Neural cell (in vitro differentiated cells): ENCODE measurements around the gene POMT2. TPM values are rescaled to one million over a fixed set of nuclear protein-coding genes. Genes with fewer than 3 reads are reported as not detected.

Experiments
- H2AFZ ChIP-seq: fragments of 200-600, 300-800 bp; sonication (generic), shearing (Covaris generic); 2 replicates; pipeline ENCODE4 v1.6.0; 2014; ENCODE audit warnings: low read depth, mild to moderate bottlenecking, antibody characterized with exemption, low read length, moderate library complexity
- H3F3A ChIP-seq: fragments of 200-600 bp; shearing (Covaris generic); 2 replicates; pipeline ENCODE4 v1.6.1; 2016; ENCODE audit warnings: mild to moderate bottlenecking, moderate library complexity, mixed read lengths, antibody characterized with exemption, low read length; ENCODE audit not compliant: insufficient read depth, poor library complexity, severe bottlenecking
- H3K27ac ChIP-seq: fragments of 200-600, 300-800 bp; sonication (generic), shearing (Covaris generic); 2 replicates; pipeline ENCODE4 v1.5.1; 2014; ENCODE audit warnings: mild to moderate bottlenecking, low read length, moderate library complexity
- H3K27me3 ChIP-seq: fragments of 300-800, 200-600 bp; sonication (generic), shearing (Covaris generic); 2 replicates; pipeline ENCODE4 v1.6.0; 2014; ENCODE audit warnings: mild to moderate bottlenecking, low read depth, low read length, moderate library complexity; ENCODE audit not compliant: insufficient read depth
- H3K36me3 ChIP-seq: fragments of 300-800, 200-600 bp; sonication (generic), shearing (Covaris generic); 2 replicates; pipeline ENCODE4 v1.5.1; 2014; ENCODE audit warnings: mild to moderate bottlenecking, antibody characterized with exemption, low read length, moderate library complexity; ENCODE audit not compliant: insufficient read depth
- H3K4me2 ChIP-seq: fragments of 300-800, 200-600 bp; sonication (generic), shearing (Covaris generic); 2 replicates; pipeline ENCODE4 v1.6.0; 2014; ENCODE audit warnings: mild to moderate bottlenecking, low read length
- H3K4me3 ChIP-seq: fragments of 300-800, 200-600 bp; sonication (generic), shearing (Covaris generic); 2 replicates; pipeline ENCODE4 v1.5.1; 2014; ENCODE audit warnings: mild to moderate bottlenecking, low read length, moderate library complexity
- H3K79me2 ChIP-seq: fragments of 200-600 bp; shearing (Covaris generic); replicated peaks from 2 replicates; pipeline ENCODE4 v1.6.0; 2014; ENCODE audit warnings: mild to moderate bottlenecking, low read length, moderate library complexity; ENCODE audit not compliant: insufficient read depth
- H3K9ac ChIP-seq: fragments of 300-800, 200-600 bp; sonication (generic), shearing (Covaris generic); 2 replicates; pipeline ENCODE4 v1.6.1; 2016; ENCODE audit warnings: mild to moderate bottlenecking, low read length, mixed read lengths
- H3K9me2 ChIP-seq: fragments of 200-600 bp; shearing (Covaris generic); 2 replicates; pipeline ENCODE4 v1.6.1; 2016; ENCODE audit warnings: mild to moderate bottlenecking, low read length, mixed read lengths; ENCODE audit not compliant: insufficient read depth
- H3K9me3 ChIP-seq: fragments of 200-600, 300-800 bp; sonication (generic), shearing (Covaris generic); 2 replicates; pipeline ENCODE4 v1.6.1; 2016; ENCODE audit warnings: mild to moderate bottlenecking, mixed run types, low read length, moderate library complexity, mixed read lengths
- H4K20me1 ChIP-seq: fragments of 200-600 bp; shearing (Covaris generic); 2 replicates; pipeline ENCODE4 v1.6.1; 2016; ENCODE audit warnings: mild to moderate bottlenecking, mixed run types; ENCODE audit not compliant: insufficient read depth
- EP300 ChIP-seq: fragments of 450-650 bp; conservative IDR thresholded peaks from 2 replicates; pipeline ENCODE4 v1.6.1; 2014; ENCODE audit warnings: antibody characterized with exemption, mild to moderate bottlenecking, moderate library complexity; ENCODE audit not compliant: poor library complexity, severe bottlenecking
- EZH2 ChIP-seq: fragments of 200-600, 300-800 bp; shearing (Covaris generic), sonication (generic); IDR thresholded peaks from 2 replicates; pipeline ENCODE4 v1.6.1; 2014; ENCODE audit warnings: antibody characterized with exemption, low read length, borderline replicate concordance, mild to moderate bottlenecking; ENCODE audit not compliant: insufficient read depth, poor library complexity, severe bottlenecking
- MXI1 ChIP-seq: fragments of 450-650 bp; conservative IDR thresholded peaks from 2 replicates; pipeline ENCODE4 v1.6.1; 2014; ENCODE audit warnings: antibody characterized with exemption, mild to moderate bottlenecking; ENCODE audit not compliant: poor library complexity, severe bottlenecking
- POLR2AphosphoS5 ChIP-seq: IDR thresholded peaks from 2 replicates; pipeline ENCODE4 v1.6.1; 2012
- RAD21 ChIP-seq: fragments of 450-650 bp; conservative IDR thresholded peaks from 2 replicates; pipeline ENCODE4 v1.6.1; 2014; ENCODE audit warnings: antibody characterized with exemption, mild to moderate bottlenecking, moderate library complexity
- SMC3 ChIP-seq: fragments of 450-650 bp; conservative IDR thresholded peaks from 2 replicates; pipeline ENCODE4 v1.6.1; 2014; ENCODE audit warnings: antibody characterized with exemption, mild to moderate bottlenecking, moderate library complexity; ENCODE audit not compliant: poor library complexity
- TAF1 ChIP-seq: IDR thresholded peaks from 2 replicates; pipeline ENCODE4 v1.6.1; 2012; ENCODE audit warnings: low read depth
- polyA plus RNA-seq: library from polyadenylated mRNA; depleted of rRNA; stranded (reverse); fragments of >200 nt; gene quantifications from 2 replicates; pipeline ENCODE4 v1.2.3, GENCODE V29; 2014
- TF ChIP-seq, protein P1 (sequence below): IDR thresholded peaks from 2 replicates; pipeline ENCODE4 v1.6.1; 2012; ENCODE audit warnings: borderline replicate concordance
- TF ChIP-seq, protein P2 (sequence below): fragments of 450-650 bp; IDR thresholded peaks from 2 replicates; pipeline ENCODE4 v1.5.1; 2014; ENCODE audit warnings: antibody characterized with exemption, mild to moderate bottlenecking, moderate library complexity; ENCODE audit not compliant: poor library complexity, severe bottlenecking

POMT2 gene
- polyA plus RNA-seq, 1 donor from 2014 or later, result 9.6 TPM

DNA sequence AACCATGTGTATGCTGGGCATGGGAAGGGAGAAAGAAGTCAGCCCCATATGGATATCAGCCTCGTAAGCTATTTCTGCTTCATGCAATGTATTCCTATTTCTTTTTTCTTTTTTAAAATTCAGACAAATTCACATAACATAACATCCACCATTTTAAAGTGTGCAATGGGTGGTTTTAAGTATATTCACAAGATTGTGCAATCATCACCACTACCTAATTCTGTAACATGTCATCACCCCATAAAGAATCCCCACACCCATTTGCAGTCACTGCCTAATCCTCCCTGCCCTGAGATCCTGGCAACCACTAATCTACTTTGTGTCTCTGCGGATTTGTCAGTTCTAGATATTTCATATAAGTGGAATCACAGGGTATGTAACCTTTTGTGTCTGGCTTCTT is 9.5 kb downstream of the POMT2 start:
- no peaks in the 10 kb centered on the region for H3F3A ChIP-seq
- no peaks in the 10 kb centered on the region for H3K9me2 ChIP-seq
- no peak overlapping the region for H3K4me2 ChIP-seq
- TF ChIP-seq EZH2, result no peak
- no peaks in the 10 kb centered on the region for H3K9me3 ChIP-seq
- no peak overlapping the region for H2AFZ ChIP-seq
- no peaks in the 10 kb centered on the region for H3K79me2 ChIP-seq
- no peak overlapping the region for H3K4me3 ChIP-seq
- no peaks in the 10 kb centered on the region for H3K27me3 ChIP-seq
- H3K9ac ChIP-seq, result no peak overlapping the region
- H3K36me3 ChIP-seq, result no peaks in the 10 kb centered on the region
- no peaks in the 10 kb centered on the region for H4K20me1 ChIP-seq
- H3K27ac ChIP-seq, result no peak overlapping the region

DNA sequence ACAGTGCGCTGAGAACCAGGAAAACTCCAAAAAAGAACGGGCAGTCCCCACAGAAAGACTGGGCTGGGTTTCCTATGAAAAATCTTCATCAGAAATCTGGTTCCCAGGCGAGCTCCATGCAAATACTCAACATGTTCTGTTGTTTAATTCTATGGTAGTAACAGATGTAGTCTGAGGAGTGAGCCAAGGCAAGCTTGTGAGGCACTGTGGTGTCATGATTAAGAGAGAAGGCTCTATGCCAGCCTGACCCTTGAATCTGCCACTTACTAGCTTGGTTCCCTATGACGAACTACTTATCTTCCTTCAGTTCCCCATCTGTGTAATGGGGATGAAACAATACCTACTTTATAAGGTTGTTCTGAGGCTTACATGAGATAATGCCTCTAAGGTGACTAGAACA is 10.7 kb downstream of the POMT2 start:
- TF ChIP-seq POLR2AphosphoS5, result no peak
- no peak for TF ChIP-seq SMC3
- TF ChIP-seq, protein P1, sequence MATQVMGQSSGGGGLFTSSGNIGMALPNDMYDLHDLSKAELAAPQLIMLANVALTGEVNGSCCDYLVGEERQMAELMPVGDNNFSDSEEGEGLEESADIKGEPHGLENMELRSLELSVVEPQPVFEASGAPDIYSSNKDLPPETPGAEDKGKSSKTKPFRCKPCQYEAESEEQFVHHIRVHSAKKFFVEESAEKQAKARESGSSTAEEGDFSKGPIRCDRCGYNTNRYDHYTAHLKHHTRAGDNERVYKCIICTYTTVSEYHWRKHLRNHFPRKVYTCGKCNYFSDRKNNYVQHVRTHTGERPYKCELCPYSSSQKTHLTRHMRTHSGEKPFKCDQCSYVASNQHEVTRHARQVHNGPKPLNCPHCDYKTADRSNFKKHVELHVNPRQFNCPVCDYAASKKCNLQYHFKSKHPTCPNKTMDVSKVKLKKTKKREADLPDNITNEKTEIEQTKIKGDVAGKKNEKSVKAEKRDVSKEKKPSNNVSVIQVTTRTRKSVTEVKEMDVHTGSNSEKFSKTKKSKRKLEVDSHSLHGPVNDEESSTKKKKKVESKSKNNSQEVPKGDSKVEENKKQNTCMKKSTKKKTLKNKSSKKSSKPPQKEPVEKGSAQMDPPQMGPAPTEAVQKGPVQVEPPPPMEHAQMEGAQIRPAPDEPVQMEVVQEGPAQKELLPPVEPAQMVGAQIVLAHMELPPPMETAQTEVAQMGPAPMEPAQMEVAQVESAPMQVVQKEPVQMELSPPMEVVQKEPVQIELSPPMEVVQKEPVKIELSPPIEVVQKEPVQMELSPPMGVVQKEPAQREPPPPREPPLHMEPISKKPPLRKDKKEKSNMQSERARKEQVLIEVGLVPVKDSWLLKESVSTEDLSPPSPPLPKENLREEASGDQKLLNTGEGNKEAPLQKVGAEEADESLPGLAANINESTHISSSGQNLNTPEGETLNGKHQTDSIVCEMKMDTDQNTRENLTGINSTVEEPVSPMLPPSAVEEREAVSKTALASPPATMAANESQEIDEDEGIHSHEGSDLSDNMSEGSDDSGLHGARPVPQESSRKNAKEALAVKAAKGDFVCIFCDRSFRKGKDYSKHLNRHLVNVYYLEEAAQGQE, result no peak
- TF ChIP-seq, protein P2, sequence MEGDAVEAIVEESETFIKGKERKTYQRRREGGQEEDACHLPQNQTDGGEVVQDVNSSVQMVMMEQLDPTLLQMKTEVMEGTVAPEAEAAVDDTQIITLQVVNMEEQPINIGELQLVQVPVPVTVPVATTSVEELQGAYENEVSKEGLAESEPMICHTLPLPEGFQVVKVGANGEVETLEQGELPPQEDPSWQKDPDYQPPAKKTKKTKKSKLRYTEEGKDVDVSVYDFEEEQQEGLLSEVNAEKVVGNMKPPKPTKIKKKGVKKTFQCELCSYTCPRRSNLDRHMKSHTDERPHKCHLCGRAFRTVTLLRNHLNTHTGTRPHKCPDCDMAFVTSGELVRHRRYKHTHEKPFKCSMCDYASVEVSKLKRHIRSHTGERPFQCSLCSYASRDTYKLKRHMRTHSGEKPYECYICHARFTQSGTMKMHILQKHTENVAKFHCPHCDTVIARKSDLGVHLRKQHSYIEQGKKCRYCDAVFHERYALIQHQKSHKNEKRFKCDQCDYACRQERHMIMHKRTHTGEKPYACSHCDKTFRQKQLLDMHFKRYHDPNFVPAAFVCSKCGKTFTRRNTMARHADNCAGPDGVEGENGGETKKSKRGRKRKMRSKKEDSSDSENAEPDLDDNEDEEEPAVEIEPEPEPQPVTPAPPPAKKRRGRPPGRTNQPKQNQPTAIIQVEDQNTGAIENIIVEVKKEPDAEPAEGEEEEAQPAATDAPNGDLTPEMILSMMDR, result no peak
- TF ChIP-seq MXI1, result no peak
- TF ChIP-seq EZH2, result no peak
- no peak for TF ChIP-seq RAD21
- no peak for TF ChIP-seq EP300
- TF ChIP-seq TAF1, result no peak
- Histone ChIP-seq H3F3A (no peaks in the 10 kb centered on the region), H2AFZ (no peak overlapping the region), H3K9ac (no peak overlapping the region), H3K9me2 (no peaks in the 10 kb centered on the region), H3K36me3 (no peaks in the 10 kb centered on the region), H3K27me3 (no peaks in the 10 kb centered on the region), H3K79me2 (no peaks in the 10 kb centered on the region), H3K27ac (no peak overlapping the region), H3K4me3 (no peak overlapping the region), H3K9me3 (no peaks in the 10 kb centered on the region), H3K4me2 (no peak overlapping the region), H4K20me1 (no peaks in the 10 kb centered on the region)

DNA sequence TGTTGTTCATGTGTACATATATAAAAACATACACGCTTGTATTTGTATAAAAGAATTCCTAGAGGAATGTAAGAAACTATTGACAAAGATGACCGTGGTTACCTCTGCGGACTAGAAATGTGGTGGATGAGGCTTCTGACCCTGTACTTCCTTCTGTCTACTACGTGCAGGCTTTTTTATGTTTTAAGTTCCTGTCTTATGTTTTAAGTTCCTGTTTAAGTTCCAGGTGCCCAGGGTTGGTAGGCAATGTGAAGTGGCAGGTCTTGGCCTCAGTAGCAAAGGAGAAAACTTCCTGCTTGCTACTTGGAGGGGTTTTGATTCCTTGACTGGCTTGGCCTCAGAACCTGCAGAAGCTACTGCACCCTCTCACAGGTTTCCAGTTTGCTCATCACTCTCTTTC is 11.6 kb downstream of the POMT2 start:
- H3K9ac ChIP-seq, result no peak overlapping the region
- no peaks in the 10 kb centered on the region for H3K27me3 ChIP-seq
- no peak overlapping the region for H3K4me3 ChIP-seq
- H3K79me2 ChIP-seq, result no peaks in the 10 kb centered on the region
- H4K20me1 ChIP-seq, result no peaks in the 10 kb centered on the region
- H3K9me2 ChIP-seq, result no peaks in the 10 kb centered on the region
- H3K27ac ChIP-seq, result no peak overlapping the region
- H3K9me3 ChIP-seq, result no peaks in the 10 kb centered on the region
- H3K4me2 ChIP-seq, result no peak overlapping the region
- H3F3A ChIP-seq, result no peaks in the 10 kb centered on the region
- no peak for TF ChIP-seq MXI1
- no peak for TF ChIP-seq EZH2
- TF ChIP-seq, protein P2, result no peak
- no peak for TF ChIP-seq POLR2AphosphoS5
- TF ChIP-seq, protein P1, result no peak
- no peak for TF ChIP-seq SMC3
- no peak for TF ChIP-seq TAF1
- TF ChIP-seq RAD21, result no peak
- TF ChIP-seq EP300, result no peak
- H3K36me3 ChIP-seq, result no peaks in the 10 kb centered on the region
- H2AFZ ChIP-seq, result no peak overlapping the region
